Ishikawa (cell line): ENCODE results near the gene FAM114A2.

Source experiments
- EP300 ChIP-seq: IDR thresholded peaks from 2 replicates; pipeline ENCODE4 v1.6.1; 2012; ENCODE audit warnings: borderline replicate concordance
- MAX ChIP-seq: IDR thresholded peaks from 2 replicates; pipeline ENCODE4 v1.6.1; 2012
- RAD21 ChIP-seq: IDR thresholded peaks from 2 replicates; pipeline ENCODE4 v1.6.1; 2012; ENCODE audit warnings: low read depth
- TAF1 ChIP-seq: IDR thresholded peaks from 2 replicates; pipeline ENCODE4 v1.6.1; 2012; ENCODE audit warnings: low read depth, mild to moderate bottlenecking
- YY1 ChIP-seq: IDR thresholded peaks from 2 replicates; pipeline ENCODE4 v1.6.1; 2012; ENCODE audit warnings: low read depth

GRCh38 chr5:154025951-154026350 is 12.8 kb downstream of the FAM114A2 start:
- TF ChIP-seq RAD21 (no peak), YY1 (no peak), TAF1 (no peak), EP300 (no peak), MAX (no peak)
